OCI-LY7 (cell line): ENCODE data around the gene CASTOR2. TPM values are rescaled to one million over a fixed set of nuclear protein-coding genes. Genes with fewer than 3 reads are reported as not detected.

Source experiments
- BruUV-seq: library from RNA; stranded (reverse); fragments of 400-500 nt; replicated peaks from 2 replicates; lab custom pipeline; 2021; lab: Mats Ljungman, UMichigan
- CTCF ChIA-PET: fragments of 300-600 bp; sonication (Branson Sonifier 250); formaldehyde crosslinking; loops from one replicate; lab custom pipeline; 2022; ENCODE audit warnings: antibody characterized with exemption; ENCODE audit not compliant: unreplicated experiment; lab: Charles Lee
- POLR2A ChIA-PET: fragments of 300-600 bp; sonication (Branson Sonifier 250); formaldehyde crosslinking; loops from one replicate; lab custom pipeline; 2022; ENCODE audit warnings: antibody characterized with exemption; lab: Charles Lee
- DNase-seq: peaks from one replicate; pipeline ENCODE4 v3.0.0-alpha.2; 2015; ENCODE audit warnings: low spot score
- H2AFZ ChIP-seq: fragments of 200-600 bp; sonication (generic), shearing (Covaris generic); 2 replicates; pipeline ENCODE4 v1.6.1; 2014; ENCODE audit warnings: mild to moderate bottlenecking, antibody characterized with exemption, low read length, moderate library complexity
- H3K27ac ChIP-seq: fragments of 200-600 bp; sonication (generic); 2 replicates; pipeline ENCODE4 v1.5.1; 2014; ENCODE audit warnings: mixed run types, low read depth, mild to moderate bottlenecking, moderate library complexity, low read length, inconsistent platforms; ENCODE audit not compliant: poor library complexity, severe bottlenecking
- H3K36me3 ChIP-seq: fragments of 200-600 bp; sonication (generic); 2 replicates; pipeline ENCODE4 v1.6.1; 2014; ENCODE audit warnings: mild to moderate bottlenecking, antibody characterized with exemption, low read length, moderate library complexity, mixed read lengths; ENCODE audit not compliant: insufficient read depth
- H3K4me1 ChIP-seq: fragments of 200-600 bp; sonication (generic); 2 replicates; pipeline ENCODE4 v1.5.1; 2014; ENCODE audit warnings: mild to moderate bottlenecking, low read length; ENCODE audit not compliant: insufficient read depth, poor library complexity, severe bottlenecking
- H3K4me2 ChIP-seq: fragments of 200-600 bp; sonication (generic); 2 replicates; pipeline ENCODE4 v1.6.1; 2014; ENCODE audit warnings: mild to moderate bottlenecking, low read length
- H3K4me3 ChIP-seq: fragments of 200-600 bp; sonication (generic); 2 replicates; pipeline ENCODE4 v1.5.1; 2014; ENCODE audit warnings: mild to moderate bottlenecking, low read depth, low read length; ENCODE audit not compliant: poor library complexity, severe bottlenecking
- H3K79me2 ChIP-seq: fragments of 200-600 bp; sonication (generic); 2 replicates; pipeline ENCODE4 v1.6.1; 2016; ENCODE audit warnings: low read depth, mild to moderate bottlenecking, low read length, moderate library complexity, mixed read lengths; ENCODE audit not compliant: insufficient read depth
- H3K9me2 ChIP-seq: fragments of 200-600 bp; sonication (generic); 2 replicates; pipeline ENCODE4 v1.6.1; 2016; ENCODE audit warnings: mild to moderate bottlenecking, low read length, mixed read lengths; ENCODE audit not compliant: insufficient read depth
- H3K9me3 ChIP-seq: fragments of 200-600 bp; sonication (generic); 2 replicates; pipeline ENCODE4 v1.6.1; 2014; ENCODE audit warnings: mild to moderate bottlenecking, mixed run types, low read length, mixed read lengths
- H4K20me1 ChIP-seq: fragments of 200-600 bp; sonication (generic); 2 replicates; pipeline ENCODE4 v1.6.1; 2014; ENCODE audit warnings: mild to moderate bottlenecking, antibody characterized with exemption, low read length, moderate library complexity, mixed read lengths; ENCODE audit not compliant: insufficient read depth
- EZH2phosphoT487 ChIP-seq: fragments of 200-600 bp; sonication (generic); IDR thresholded peaks from 2 replicates; pipeline ENCODE4 v1.6.1; 2018; ENCODE audit warnings: low read depth, borderline replicate concordance, mild to moderate bottlenecking, mixed run types, antibody characterized with exemption, low read length, moderate library complexity, mixed read lengths
- intact Hi-C: fragments of 100-400 bp; cut with micrococcal nuclease; formaldehyde crosslinking; loops from one replicate; pipeline ENCODE4 v1.10.0; 2022; ENCODE audit not compliant: unreplicated experiment
- total RNA-seq, 2 experiments: library from RNA; depleted of rRNA in 1 of 2; stranded (reverse); fragments of >200 nt in 1 of 2; shearing (Covaris generic) in 1 of 2; gene quantifications; 2 replicates each; pipeline ENCODE4 v1.2.3, GENCODE V29; 2014 to 2022
- TF ChIP-seq, protein P1 (sequence below): fragments of 200-600 bp; sonication (generic); conservative IDR thresholded peaks from 2 replicates; pipeline ENCODE4 v1.5.1; 2014; ENCODE audit warnings: mild to moderate bottlenecking, antibody characterized with exemption, low read length, moderate library complexity, mixed read lengths

CASTOR2 gene
- total RNA-seq, 2 experiments from 2014 or later, result 5.8 to 13.7 TPM

- TF ChIP-seq, protein P1, sequence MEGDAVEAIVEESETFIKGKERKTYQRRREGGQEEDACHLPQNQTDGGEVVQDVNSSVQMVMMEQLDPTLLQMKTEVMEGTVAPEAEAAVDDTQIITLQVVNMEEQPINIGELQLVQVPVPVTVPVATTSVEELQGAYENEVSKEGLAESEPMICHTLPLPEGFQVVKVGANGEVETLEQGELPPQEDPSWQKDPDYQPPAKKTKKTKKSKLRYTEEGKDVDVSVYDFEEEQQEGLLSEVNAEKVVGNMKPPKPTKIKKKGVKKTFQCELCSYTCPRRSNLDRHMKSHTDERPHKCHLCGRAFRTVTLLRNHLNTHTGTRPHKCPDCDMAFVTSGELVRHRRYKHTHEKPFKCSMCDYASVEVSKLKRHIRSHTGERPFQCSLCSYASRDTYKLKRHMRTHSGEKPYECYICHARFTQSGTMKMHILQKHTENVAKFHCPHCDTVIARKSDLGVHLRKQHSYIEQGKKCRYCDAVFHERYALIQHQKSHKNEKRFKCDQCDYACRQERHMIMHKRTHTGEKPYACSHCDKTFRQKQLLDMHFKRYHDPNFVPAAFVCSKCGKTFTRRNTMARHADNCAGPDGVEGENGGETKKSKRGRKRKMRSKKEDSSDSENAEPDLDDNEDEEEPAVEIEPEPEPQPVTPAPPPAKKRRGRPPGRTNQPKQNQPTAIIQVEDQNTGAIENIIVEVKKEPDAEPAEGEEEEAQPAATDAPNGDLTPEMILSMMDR, result no peak
- TF ChIP-seq EZH2phosphoT487, result no peak
- Histone ChIP-seq H3K4me2 (no peak overlapping the region), H3K9me2 (no peaks in the 10 kb centered on the region), H3K79me2 (no peaks in the 10 kb centered on the region), H2AFZ (no peak overlapping the region), H3K27ac (no peak overlapping the region), H3K9me3 (no peaks in the 10 kb centered on the region), H4K20me1 (no peaks in the 10 kb centered on the region), H3K4me3 (no peak overlapping the region), H3K4me1 (no peaks in the 10 kb centered on the region), H3K36me3 (peaks cover 94% of the 10 kb centered on the region)
- no TSS peak for BruUV-seq
- intact Hi-C loops, result no loop called here
- CTCF ChIA-PET, result no interaction called here
- POLR2A ChIA-PET, result interaction anchor here (0.7 kb wide), 1 partner anchor 931 kb away, joined by 3 read pairs; no protein-coding TSS in a partner anchor
- no peak for DNase-seq
These were observed 91.6 kb downstream of the CASTOR2 start for GRCh38 chr7:75055830-75056772.

DNA sequence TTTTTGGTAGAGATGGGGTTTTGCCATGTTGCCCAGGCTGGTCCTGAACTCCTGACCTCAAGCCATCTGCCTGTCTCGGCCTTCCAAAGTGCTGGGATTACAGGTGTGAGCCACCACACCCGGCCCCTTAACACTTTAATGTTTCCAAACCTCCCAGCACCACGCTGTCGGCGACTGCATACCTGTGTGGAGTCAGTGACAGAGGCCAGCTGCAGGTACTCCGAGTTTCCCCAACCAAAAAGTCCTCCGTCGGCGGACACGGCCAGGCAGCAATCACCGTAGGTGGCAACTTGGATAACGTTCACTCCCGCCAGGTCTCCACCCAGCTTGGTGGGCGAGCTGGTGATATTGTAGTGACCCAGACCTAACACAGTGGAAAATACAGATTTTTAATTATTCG lies 93.9 kb downstream of the CASTOR2 start:
- BruUV-seq, result no TSS peak
- peaks cover 98% of the 10 kb centered on the region for H3K36me3 ChIP-seq

More for the DNA sequence above, 93.9 kb downstream of the CASTOR2 start:
- Histone ChIP-seq H3K4me1 (no peaks in the 10 kb centered on the region), H4K20me1 (no peaks in the 10 kb centered on the region), H3K9me2 (no peaks in the 10 kb centered on the region), H2AFZ (no peak overlapping the region), H3K79me2 (no peaks in the 10 kb centered on the region), H3K4me3 (no peak overlapping the region), H3K9me3 (no peaks in the 10 kb centered on the region), H3K4me2 (no peak overlapping the region), H3K27ac (no peak overlapping the region)
- intact Hi-C loops, result no loop called here
- POLR2A ChIA-PET, result interaction anchor here (0.7 kb wide), 1 partner anchor 566 kb away, joined by 3 read pairs; no protein-coding TSS in a partner anchor
- no peak for TF ChIP-seq EZH2phosphoT487
- TF ChIP-seq, protein P1, result no peak
- CTCF ChIA-PET, result no interaction called here
- DNase-seq, result no peak
